Tibial artery (tissue), 4 donors: ENCODE measurements around the gene EVI5L.

ENCODE experiments used
- DNase-seq, 2 donors: peaks; one replicate each; pipeline ENCODE4 v3.0.0-alpha.2; 2019
- H3K27ac ChIP-seq, 2 donors: fragments of 200-600 bp; sonication (generic) in 1 of 2; 1 replicate in 1 of 2; 2 replicates in 1 of 2; pipeline ENCODE4 v1.5.1; 2018 to 2019; ENCODE audit warnings: mild to moderate bottlenecking in 1 of 2
- H3K27me3 ChIP-seq, 2 donors: fragments of 200-600 bp; sonication (generic) in 1 of 2; one replicate each; pipeline versions ENCODE4 v1.5.1 to v1.6.0; 2016 to 2019
- H3K36me3 ChIP-seq, 3 donors: fragments of 200-600 bp; sonication (generic) in 2 of 3; one replicate each; pipeline ENCODE4 v1.5.1; 2016 to 2019; ENCODE audit warnings: mild to moderate bottlenecking in 2 of 3
- H3K4me1 ChIP-seq, 4 donors: fragments of 200-600 bp; sonication (generic) in 2 of 4; 1 replicate in 3 of 4; 2 replicates in 1 of 4; pipeline ENCODE4 v1.5.1; 2016 to 2019
- H3K4me3 ChIP-seq, 2 donors: fragments of 200-600 bp; sonication (generic) in 1 of 2; 1 replicate in 1 of 2; 2 replicates in 1 of 2; pipeline ENCODE4 v1.5.1; 2018 to 2019; ENCODE audit warnings: mild to moderate bottlenecking in 2 of 2
- H3K9me3 ChIP-seq, 3 donors: fragments of 200-600 bp; sonication (generic) in 1 of 3; one replicate each; pipeline ENCODE4 v1.5.1; 2016 to 2019
- CTCF ChIP-seq, 2 experiments: fragments of 200-600 bp in 1 of 2; fragments of 450-650 bp in 1 of 2; IDR thresholded peaks; one replicate each; pipeline ENCODE4 v1.5.1; 2017 to 2019; ENCODE audit warnings: antibody characterized with exemption in 2 of 2, mild to moderate bottlenecking in 1 of 2, moderate library complexity in 1 of 2
- intact Hi-C: fragments of 100-400 bp; cut with DNase I; formaldehyde crosslinking; loops from one replicate; pipeline ENCODE4 v1.15.0; 2023; ENCODE audit warnings: low total_unique reads

Gene EVI5L

GRCh38 chr19:7840629-7841028 is 10.6 kb downstream of the EVI5L start:
- intact Hi-C loops = no loop called here
- H3K4me1 ChIP-seq = no peaks in the 10 kb centered on the region
- no peak overlapping the region for H3K4me3 ChIP-seq
- no peaks in the 10 kb centered on the region for H3K27me3 ChIP-seq
- H3K36me3 ChIP-seq = no peaks in the 10 kb centered on the region
- no peak for TF ChIP-seq CTCF (IDR thresholded peaks at IDR 0.05)
- DNase-seq = no peak
- no peaks in the 10 kb centered on the region for H3K9me3 ChIP-seq
- no peak overlapping the region for H3K27ac ChIP-seq

- Histone ChIP-seq H3K4me3 (no peak overlapping the region), H3K9me3 (no peaks in the 10 kb centered on the region), H3K36me3 (no peaks in the 10 kb centered on the region), H3K4me1 (no peaks in the 10 kb centered on the region), H3K27ac (no peak overlapping the region), H3K27me3 (no peaks in the 10 kb centered on the region)
- intact Hi-C loops = no loop called here
- no peak for TF ChIP-seq CTCF (IDR thresholded peaks at IDR 0.05)
- no peak for DNase-seq
Observed at GRCh38 chr19:7841751-7842660, 12.0 kb downstream of the EVI5L start.

GRCh38 chr19:7842661-7843294 is 12.8 kb downstream of the EVI5L start:
- H3K9me3 ChIP-seq = no peaks in the 10 kb centered on the region
- no peaks in the 10 kb centered on the region for H3K4me1 ChIP-seq
- no peak overlapping the region for H3K4me3 ChIP-seq
- intact Hi-C loops = no loop called here
- DNase-seq = no peak
- no peaks in the 10 kb centered on the region for H3K27me3 ChIP-seq
- no peak for TF ChIP-seq CTCF (IDR thresholded peaks at IDR 0.05)
- peaks cover 0 to 5% (median 0%) of the 10 kb centered on the region in 3 donors for H3K36me3 ChIP-seq
- no peak overlapping the region for H3K27ac ChIP-seq

GRCh38 chr19:7843521-7843920 is 13.5 kb downstream of the EVI5L start:
- Histone ChIP-seq H3K27me3 (no peaks in the 10 kb centered on the region), H3K4me3 (no peak overlapping the region), H3K9me3 (no peaks in the 10 kb centered on the region), H3K27ac (no peak overlapping the region), H3K4me1 (no peaks in the 10 kb centered on the region), H3K36me3 (peaks cover 0 to 7% (median 0%) of the 10 kb centered on the region in 3 donors)
- no peak for DNase-seq
- no peak for TF ChIP-seq CTCF (IDR thresholded peaks at IDR 0.05)
- intact Hi-C loops = no loop called here

GRCh38 chr19:7844405-7844804 is 14.4 kb downstream of the EVI5L start:
- H3K36me3 ChIP-seq = peaks cover 0 to 14% (median 4%) of the 10 kb centered on the region in 3 donors
- no peak for DNase-seq
- no peaks in the 10 kb centered on the region for H3K27me3 ChIP-seq
- intact Hi-C loops = no loop called here
- H3K9me3 ChIP-seq = no peaks in the 10 kb centered on the region
- no peak overlapping the region for H3K27ac ChIP-seq
- no peak overlapping the region for H3K4me3 ChIP-seq
- H3K4me1 ChIP-seq = no peaks in the 10 kb centered on the region
- TF ChIP-seq CTCF (IDR thresholded peaks at IDR 0.05) = no peak
